ENCODE results near the gene UNCX. TPM values are rescaled to one million over a fixed set of nuclear protein-coding genes. Genes with fewer than 3 reads are reported as not detected.

Gene UNCX
- total RNA-seq, 1 donor from 2014 or later: not detected

DNA sequence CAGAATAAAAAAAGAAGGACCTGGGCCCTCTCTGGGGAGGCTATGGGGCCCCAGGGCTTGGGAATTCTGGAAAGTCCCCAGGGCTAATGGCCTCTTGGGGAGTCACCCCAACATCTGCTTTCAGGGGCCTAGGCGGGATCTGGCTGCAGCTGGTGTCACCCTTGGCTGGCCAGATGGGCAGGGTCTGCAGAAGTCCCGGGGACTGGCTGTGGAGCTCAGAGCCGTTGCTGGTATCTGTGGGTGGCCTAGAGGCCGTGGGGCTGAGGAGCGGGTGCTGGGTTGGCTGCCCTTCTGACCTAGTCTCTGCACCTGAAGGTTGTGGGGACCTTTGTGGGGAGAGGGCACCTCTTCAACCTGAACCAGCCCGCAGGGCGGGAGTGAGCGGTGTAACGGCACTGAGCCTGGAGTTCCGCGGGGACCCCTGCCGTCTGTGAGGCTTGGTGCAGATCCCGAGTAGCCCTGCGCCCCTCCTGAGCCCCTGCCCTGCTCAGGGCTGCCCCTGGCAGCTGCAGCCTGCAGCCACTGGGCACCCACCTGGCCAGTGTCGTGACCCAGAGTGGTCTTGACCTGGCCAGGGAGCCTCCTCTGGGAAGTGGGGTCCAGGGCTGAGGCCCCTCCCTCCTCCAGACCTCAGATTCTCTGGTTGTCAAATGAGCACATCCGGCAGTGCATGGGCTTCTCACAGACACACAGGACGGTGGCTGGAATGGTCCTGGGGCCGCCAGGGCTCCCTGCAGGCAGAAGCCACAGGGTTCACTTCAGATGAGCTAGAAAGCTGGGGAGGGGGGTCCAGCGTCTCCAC lies 51.5 kb downstream of the UNCX start:
- Mint-ChIP-seq H3K27ac (ENCODE audit: unreplicated experiment) (no peak overlapping the region), H3K4me3 (ENCODE audit: unreplicated experiment) (no peak overlapping the region), H3K27me3 (ENCODE audit: unreplicated experiment) (no peaks in the 10 kb centered on the region), H3K36me3 (ENCODE audit: unreplicated experiment) (no peaks in the 10 kb centered on the region), H3K9me3 (ENCODE audit: unreplicated experiment) (no peaks in the 10 kb centered on the region), H3K4me1 (ENCODE audit: unreplicated experiment) (no peaks in the 10 kb centered on the region)
- TF ChIP-seq, protein P1, sequence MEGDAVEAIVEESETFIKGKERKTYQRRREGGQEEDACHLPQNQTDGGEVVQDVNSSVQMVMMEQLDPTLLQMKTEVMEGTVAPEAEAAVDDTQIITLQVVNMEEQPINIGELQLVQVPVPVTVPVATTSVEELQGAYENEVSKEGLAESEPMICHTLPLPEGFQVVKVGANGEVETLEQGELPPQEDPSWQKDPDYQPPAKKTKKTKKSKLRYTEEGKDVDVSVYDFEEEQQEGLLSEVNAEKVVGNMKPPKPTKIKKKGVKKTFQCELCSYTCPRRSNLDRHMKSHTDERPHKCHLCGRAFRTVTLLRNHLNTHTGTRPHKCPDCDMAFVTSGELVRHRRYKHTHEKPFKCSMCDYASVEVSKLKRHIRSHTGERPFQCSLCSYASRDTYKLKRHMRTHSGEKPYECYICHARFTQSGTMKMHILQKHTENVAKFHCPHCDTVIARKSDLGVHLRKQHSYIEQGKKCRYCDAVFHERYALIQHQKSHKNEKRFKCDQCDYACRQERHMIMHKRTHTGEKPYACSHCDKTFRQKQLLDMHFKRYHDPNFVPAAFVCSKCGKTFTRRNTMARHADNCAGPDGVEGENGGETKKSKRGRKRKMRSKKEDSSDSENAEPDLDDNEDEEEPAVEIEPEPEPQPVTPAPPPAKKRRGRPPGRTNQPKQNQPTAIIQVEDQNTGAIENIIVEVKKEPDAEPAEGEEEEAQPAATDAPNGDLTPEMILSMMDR (IDR thresholded peaks at IDR 0.05): no peak
- no peak for DNase-seq (ENCODE audit: extremely low spot score, unreplicated experiment)

DNA sequence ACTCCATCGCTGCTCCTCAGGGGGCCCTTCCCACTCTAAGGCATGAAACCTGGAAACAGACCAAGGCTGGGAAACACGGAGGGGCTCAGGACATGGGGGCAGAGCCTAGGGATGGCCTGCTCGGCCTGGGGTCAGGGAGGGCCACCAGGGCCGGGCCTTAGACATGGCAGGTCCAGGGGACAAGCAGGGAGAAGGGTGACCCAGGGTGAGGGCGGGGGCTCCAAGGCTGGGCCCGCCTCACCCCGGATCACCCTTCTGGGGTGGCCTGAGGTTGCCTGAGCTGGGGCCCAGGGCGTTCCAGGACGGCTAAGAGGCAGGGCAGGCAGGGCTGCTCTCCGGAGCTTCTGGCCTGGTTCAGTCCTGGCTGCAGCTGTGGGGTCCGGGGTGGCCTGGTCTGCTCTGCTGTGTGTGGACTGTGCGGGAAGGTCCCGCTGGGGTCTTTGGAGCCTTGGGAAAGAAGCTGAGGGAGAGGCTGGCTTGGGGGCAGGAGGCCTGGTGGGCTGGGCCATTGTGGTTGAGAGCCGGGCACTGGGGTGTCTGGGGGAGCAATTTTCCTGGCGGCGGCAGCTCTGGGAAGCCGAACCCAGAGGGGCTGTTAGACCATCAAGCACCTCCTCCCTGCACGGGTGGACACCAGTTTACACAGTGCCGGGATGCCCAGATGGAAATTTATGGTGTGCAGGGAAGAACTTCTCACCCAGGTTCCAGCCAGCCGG lies 52.2 kb downstream of the UNCX start:
- Mint-ChIP-seq H3K4me3 (ENCODE audit: unreplicated experiment) (no peak overlapping the region), H3K9me3 (ENCODE audit: unreplicated experiment) (no peaks in the 10 kb centered on the region), H3K27ac (ENCODE audit: unreplicated experiment) (no peak overlapping the region), H3K36me3 (ENCODE audit: unreplicated experiment) (no peaks in the 10 kb centered on the region), H3K4me1 (ENCODE audit: unreplicated experiment) (no peaks in the 10 kb centered on the region), H3K27me3 (ENCODE audit: unreplicated experiment) (no peaks in the 10 kb centered on the region)
- TF ChIP-seq, protein P1 (IDR thresholded peaks at IDR 0.05): no peak
- no peak for DNase-seq (ENCODE audit: extremely low spot score, unreplicated experiment)

DNA sequence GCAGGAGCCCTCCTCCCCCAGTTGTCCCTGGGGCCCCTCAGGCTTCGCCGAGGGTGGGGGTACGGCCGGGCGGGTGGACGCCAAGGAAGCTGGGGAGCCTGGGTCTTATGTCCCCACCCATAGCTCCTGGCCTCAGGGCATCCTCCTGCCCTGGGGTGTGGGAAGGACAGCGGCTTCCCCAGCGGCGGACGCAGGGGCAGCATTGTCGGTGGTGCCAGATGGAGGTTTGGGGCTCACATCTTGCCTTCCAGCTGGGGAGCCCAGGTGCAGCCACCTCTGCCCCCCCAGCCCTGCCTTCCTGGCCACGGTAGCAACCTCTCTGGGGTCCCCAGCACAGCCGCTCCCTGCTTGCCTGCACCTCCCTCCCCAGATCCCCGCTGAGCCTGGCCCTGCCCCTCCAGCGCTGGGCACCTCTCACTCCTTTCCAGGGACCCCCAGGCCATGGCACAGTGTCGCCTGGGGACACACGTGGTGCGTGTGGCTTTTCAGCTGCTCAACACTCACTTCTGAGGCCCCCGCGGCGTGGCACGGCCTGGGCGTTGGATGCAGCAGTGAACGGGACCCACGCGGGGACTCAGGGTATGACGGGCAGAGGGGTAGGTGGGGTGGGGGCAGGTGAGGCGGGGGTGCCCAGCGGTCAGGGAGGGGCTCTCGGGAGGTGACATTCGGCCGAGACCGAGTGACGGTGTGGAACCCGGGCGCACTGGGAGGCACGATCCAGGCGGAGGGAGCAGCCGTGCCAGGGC lies 53.1 kb downstream of the UNCX start:
- no peaks in the 10 kb centered on the region for H3K4me1 Mint-ChIP-seq (ENCODE audit: unreplicated experiment)
- no peak for DNase-seq (ENCODE audit: extremely low spot score, unreplicated experiment)
- TF ChIP-seq, protein P1 (IDR thresholded peaks at IDR 0.05): no peak
- H3K9me3 Mint-ChIP-seq (ENCODE audit: unreplicated experiment): no peaks in the 10 kb centered on the region
- H3K27ac Mint-ChIP-seq (ENCODE audit: unreplicated experiment): no peak overlapping the region
- no peak overlapping the region for H3K4me3 Mint-ChIP-seq (ENCODE audit: unreplicated experiment)
- no peaks in the 10 kb centered on the region for H3K36me3 Mint-ChIP-seq (ENCODE audit: unreplicated experiment)
- no peaks in the 10 kb centered on the region for H3K27me3 Mint-ChIP-seq (ENCODE audit: unreplicated experiment)

Other genes starting within 250 kb of the UNCX start
- gene CYP2W1, start 249.7 kb upstream of the UNCX start, total RNA-seq: not detected in 2 replicates
- gene GPR146, start 188.3 kb upstream of the UNCX start, total RNA-seq: 1.9 and 2.8 TPM in 2 replicates
- 2.5 and 3.0 TPM in 2 replicates for gene GPER1, start 144.8 kb upstream of the UNCX start, total RNA-seq
- 17.1 and 18.3 TPM in 2 replicates for gene ZFAND2A, start 72.7 kb upstream of the UNCX start, total RNA-seq
- gene MICALL2, start 226.6 kb downstream of the UNCX start, total RNA-seq: 55.9 and 63.1 TPM in 2 replicates

Data from osteocyte (in vitro differentiated cells).